ENCODE data around the gene TRIO. TPM values are rescaled to one million over a fixed set of nuclear protein-coding genes. Genes with fewer than 3 reads are reported as not detected.

Gene TRIO
- total RNA-seq, 5 donors from 2014 or later (not counting 1 experiment from before 2014, with no cell fraction given): 6.2 to 31.1 (median 11.8) TPM

- WGBS (ENCODE audit: insufficient coverage): no CpG with 5 or more reads among the region's 5 CpGs
- no peak overlapping the region for H3K4me3 Mint-ChIP-seq
- peaks cover 4 to 10% of the 10 kb centered on the region in 2 experiments for H3K4me1 ChIP-seq (ENCODE audit: control insufficient read depth in 1 of 2, extremely low read depth in 1 of 2, insufficient read depth in 2 of 2, low read length in 2 of 2)
- no peak overlapping the region for H3K4me3 ChIP-seq (ENCODE audit: control insufficient read depth in 1 of 2, extremely low read depth in 1 of 2, low read length in 1 of 2)
- H3K27me3 ChIP-seq (replicated peaks in 1 of 2; ENCODE audit: control insufficient read depth in 2 of 2, extremely low read depth in 1 of 2, insufficient read depth in 2 of 2, low read length in 1 of 2): peaks cover 0 to 26% of the 10 kb centered on the region in 2 experiments
- H3K9me3 Mint-ChIP-seq: no peaks in the 10 kb centered on the region
- H3K9me3 ChIP-seq: no peaks in the 10 kb centered on the region
- peaks cover 13 to 46% of the 10 kb centered on the region in 2 donors for H3K27me3 Mint-ChIP-seq
- CTCF ChIA-PET: interaction anchor here in 1 of 2 donors (0.6 kb wide), 1 partner anchor 574 kb away, joined by 3 read pairs; no protein-coding TSS in a partner anchor
- peaks cover 5 to 17% (median 12%) of the 10 kb centered on the region in 3 donors for H3K4me1 Mint-ChIP-seq
- H3K27ac ChIP-seq (ENCODE audit: low read length): no peak overlapping the region
- no peaks in the 10 kb centered on the region for H3K36me3 ChIP-seq (ENCODE audit: control insufficient read depth in 2 of 2, extremely low read depth in 1 of 2, insufficient read depth in 1 of 2, low read length in 1 of 2)
- no peaks in the 10 kb centered on the region for H3K36me3 Mint-ChIP-seq
- ATAC-seq (replicated peaks in 1 of 4) (no peak), DNase-seq (no peak)
- POLR2A ChIA-PET: no interaction called here
- H3K27ac Mint-ChIP-seq: no peak overlapping the region
These were observed 5.3 kb downstream of the TRIO start for GRCh38 chr5:14148483-14148882.

- H3K4me3 Mint-ChIP-seq: no peak overlapping the region
- 88% methylated on average over 13 of the region's 15 CpGs for WGBS (ENCODE audit: insufficient coverage)
- ChIA-PET POLR2A (no interaction called here), CTCF (interaction anchor here in 1 of 2 donors (0.6 kb wide), 1 partner anchor 573 kb away, joined by 3 read pairs; no protein-coding TSS in a partner anchor)
- no peaks in the 10 kb centered on the region for H3K9me3 ChIP-seq
- H3K27ac Mint-ChIP-seq: no peak overlapping the region
- DNase-seq (no peak), ATAC-seq (replicated peaks in 1 of 4) (no peak)
- peaks cover 4 to 8% of the 10 kb centered on the region in 2 experiments for H3K4me1 ChIP-seq (ENCODE audit: control insufficient read depth in 1 of 2, extremely low read depth in 1 of 2, insufficient read depth in 2 of 2, low read length in 2 of 2)
- no peaks in the 10 kb centered on the region for H3K9me3 Mint-ChIP-seq
- no peaks in the 10 kb centered on the region for H3K36me3 Mint-ChIP-seq
- no peak overlapping the region for H3K27ac ChIP-seq (ENCODE audit: low read length)
- no peaks in the 10 kb centered on the region for H3K36me3 ChIP-seq (ENCODE audit: control insufficient read depth in 2 of 2, extremely low read depth in 1 of 2, insufficient read depth in 1 of 2, low read length in 1 of 2)
- no peak overlapping the region for H3K4me3 ChIP-seq (ENCODE audit: control insufficient read depth in 1 of 2, extremely low read depth in 1 of 2, low read length in 1 of 2)
- H3K27me3 Mint-ChIP-seq: peaks cover 13 to 46% of the 10 kb centered on the region in 2 donors
- H3K27me3 ChIP-seq (replicated peaks in 1 of 2; ENCODE audit: control insufficient read depth in 2 of 2, extremely low read depth in 1 of 2, insufficient read depth in 2 of 2, low read length in 1 of 2): peaks cover 0 to 29% of the 10 kb centered on the region in 2 experiments
- peaks cover 5 to 17% (median 11%) of the 10 kb centered on the region in 3 donors for H3K4me1 Mint-ChIP-seq
These were observed 5.9 kb downstream of the TRIO start for GRCh38 chr5:14148890-14149671.

GRCh38 chr5:14149672-14150274, 6.6 kb downstream of the TRIO start:
- POLR2A ChIA-PET: no interaction called here
- ATAC-seq (replicated peaks in 1 of 4) (no peak), DNase-seq (no peak)
- H3K9me3 ChIP-seq: no peaks in the 10 kb centered on the region
- Mint-ChIP-seq H3K4me1 (peaks cover 5 to 14% (median 8%) of the 10 kb centered on the region in 3 donors), H3K9me3 (no peaks in the 10 kb centered on the region), H3K36me3 (no peaks in the 10 kb centered on the region), H3K27ac (no peak overlapping the region), H3K4me3 (no peak overlapping the region), H3K27me3 (peaks cover 13 to 43% of the 10 kb centered on the region in 2 donors)
- H3K27me3 ChIP-seq (replicated peaks in 1 of 2; ENCODE audit: control insufficient read depth in 2 of 2, extremely low read depth in 1 of 2, insufficient read depth in 2 of 2, low read length in 1 of 2): peaks cover 0 to 29% of the 10 kb centered on the region in 2 experiments
- CTCF ChIA-PET: no interaction called here
- H3K4me3 ChIP-seq (ENCODE audit: control insufficient read depth in 1 of 2, extremely low read depth in 1 of 2, low read length in 1 of 2): no peak overlapping the region
- H3K27ac ChIP-seq (ENCODE audit: low read length): no peak overlapping the region
- peaks cover 2 to 4% of the 10 kb centered on the region in 2 experiments for H3K4me1 ChIP-seq (ENCODE audit: control insufficient read depth in 1 of 2, extremely low read depth in 1 of 2, insufficient read depth in 2 of 2, low read length in 2 of 2)
- WGBS (ENCODE audit: insufficient coverage): 75% methylated on average over 2 of the region's 3 CpGs
- no peaks in the 10 kb centered on the region for H3K36me3 ChIP-seq (ENCODE audit: control insufficient read depth in 2 of 2, extremely low read depth in 1 of 2, insufficient read depth in 1 of 2, low read length in 1 of 2)

- H3K36me3 ChIP-seq (ENCODE audit: control insufficient read depth in 2 of 2, extremely low read depth in 1 of 2, insufficient read depth in 1 of 2, low read length in 1 of 2): no peaks in the 10 kb centered on the region
- Mint-ChIP-seq H3K27ac (no peak overlapping the region), H3K9me3 (no peaks in the 10 kb centered on the region), H3K36me3 (no peaks in the 10 kb centered on the region), H3K4me3 (no peak overlapping the region), H3K27me3 (peaks cover 13 to 29% of the 10 kb centered on the region in 2 donors), H3K4me1 (peaks cover 0 to 3% (median 0%) of the 10 kb centered on the region in 3 donors)
- H3K9me3 ChIP-seq: no peaks in the 10 kb centered on the region
- 60% methylated on average over 1 of the region's 3 CpGs for WGBS (ENCODE audit: insufficient coverage)
- POLR2A ChIA-PET: no interaction called here
- H3K27ac ChIP-seq (ENCODE audit: low read length): no peak overlapping the region
- no peak overlapping the region for H3K4me3 ChIP-seq (ENCODE audit: control insufficient read depth in 1 of 2, extremely low read depth in 1 of 2, low read length in 1 of 2)
- no peaks in the 10 kb centered on the region for H3K4me1 ChIP-seq (ENCODE audit: control insufficient read depth in 1 of 2, extremely low read depth in 1 of 2, insufficient read depth in 2 of 2, low read length in 2 of 2)
- CTCF ChIA-PET: no interaction called here
- no peak for DNase-seq
- ATAC-seq (replicated peaks in 1 of 4): no peak
- H3K27me3 ChIP-seq (replicated peaks in 1 of 2; ENCODE audit: control insufficient read depth in 2 of 2, extremely low read depth in 1 of 2, insufficient read depth in 2 of 2, low read length in 1 of 2): peaks cover 0 to 22% of the 10 kb centered on the region in 2 experiments
These were observed 8.3 kb downstream of the TRIO start for GRCh38 chr5:14151416-14151815.

GRCh38 chr5:14153071-14153864, 10.1 kb downstream of the TRIO start:
- peaks cover 0 to 3% (median 0%) of the 10 kb centered on the region in 3 donors for H3K4me1 Mint-ChIP-seq
- no peaks in the 10 kb centered on the region for H3K36me3 ChIP-seq (ENCODE audit: control insufficient read depth in 2 of 2, extremely low read depth in 1 of 2, insufficient read depth in 1 of 2, low read length in 1 of 2)
- no peak overlapping the region for H3K27ac Mint-ChIP-seq
- H3K36me3 Mint-ChIP-seq: no peaks in the 10 kb centered on the region
- no peaks in the 10 kb centered on the region for H3K9me3 ChIP-seq
- ATAC-seq (replicated peaks in 1 of 4) (no peak), DNase-seq (no peak)
- no peaks in the 10 kb centered on the region for H3K9me3 Mint-ChIP-seq
- ChIA-PET CTCF (no interaction called here), POLR2A (no interaction called here)
- 67% methylated on average over 3 of the region's 6 CpGs for WGBS (ENCODE audit: insufficient coverage)
- no peak overlapping the region for H3K4me3 ChIP-seq (ENCODE audit: control insufficient read depth in 1 of 2, extremely low read depth in 1 of 2, low read length in 1 of 2)
- H3K27ac ChIP-seq (ENCODE audit: low read length): no peak overlapping the region
- H3K27me3 Mint-ChIP-seq: peaks cover 13 to 23% of the 10 kb centered on the region in 2 donors
- no peaks in the 10 kb centered on the region for H3K4me1 ChIP-seq (ENCODE audit: control insufficient read depth in 1 of 2, extremely low read depth in 1 of 2, insufficient read depth in 2 of 2, low read length in 2 of 2)
- H3K27me3 ChIP-seq (replicated peaks in 1 of 2; ENCODE audit: control insufficient read depth in 2 of 2, extremely low read depth in 1 of 2, insufficient read depth in 2 of 2, low read length in 1 of 2): peaks cover 0 to 19% of the 10 kb centered on the region in 2 experiments
- no peak overlapping the region for H3K4me3 Mint-ChIP-seq

Data from T-cell (primary cell).